HG03025 (cell line): ENCODE results near the gene PARVB.

ENCODE experiments used
- ATAC-seq: cut with Tn5 transposase; IDR thresholded peaks from one replicate; pipeline ENCODE4 v1.9.1; 2021; ENCODE audit warnings: mild to moderate bottlenecking, moderate library complexity; ENCODE audit not compliant: unreplicated experiment, low FRiP score

The PARVB gene

GRCh38 chr22:44192098-44192815 lies 168.2 kb downstream of the PARVB start:
- no peak for ATAC-seq

GRCh38 chr22:44192816-44193534 lies 168.9 kb downstream of the PARVB start:
- no peak for ATAC-seq

- no peak for ATAC-seq
Measured at GRCh38 chr22:44193535-44193891, 169.4 kb downstream of the PARVB start.

GRCh38 chr22:44194569-44194968 lies 170.5 kb downstream of the PARVB start:
- ATAC-seq = no peak

- no peak for ATAC-seq
Measured at GRCh38 chr22:44195189-44195871, 171.2 kb downstream of the PARVB start.

GRCh38 chr22:44196241-44196640 lies 172.1 kb downstream of the PARVB start:
- no peak for ATAC-seq

GRCh38 chr22:44196731-44197131 lies 172.6 kb downstream of the PARVB start:
- ATAC-seq = no peak

- no peak for ATAC-seq
Measured at GRCh38 chr22:44197271-44197670, 173.2 kb downstream of the PARVB start.

GRCh38 chr22:44199164-44199563 lies 175.1 kb downstream of the PARVB start:
- ATAC-seq = no peak

GRCh38 chr22:44199866-44200265 lies 175.8 kb downstream of the PARVB start:
- no peak for ATAC-seq

GRCh38 chr22:44200451-44200850 lies 176.3 kb downstream of the PARVB start:
- ATAC-seq = no peak

GRCh38 chr22:44200855-44201550 lies 176.9 kb downstream of the PARVB start:
- ATAC-seq = no peak

GRCh38 chr22:44201665-44202064 lies 177.6 kb downstream of the PARVB start:
- ATAC-seq = no peak

GRCh38 chr22:44202261-44202789 lies 178.2 kb downstream of the PARVB start:
- ATAC-seq = no peak

- no peak for ATAC-seq
Measured at GRCh38 chr22:44203203-44203602, 179.1 kb downstream of the PARVB start.

GRCh38 chr22:44204739-44205515 lies 180.8 kb downstream of the PARVB start:
- no peak for ATAC-seq

GRCh38 chr22:44205516-44206329 lies 181.6 kb downstream of the PARVB start:
- ATAC-seq = no peak

- no peak for ATAC-seq
Measured at GRCh38 chr22:44206330-44206645, 182.2 kb downstream of the PARVB start.

GRCh38 chr22:44206696-44207095 lies 182.6 kb downstream of the PARVB start:
- no peak for ATAC-seq
